CD4-positive, alpha-beta T cell treated with Interleukin-15 for 4 hours (primary cell): ENCODE measurements around the gene GTF3C2.
A peak's percentile ranks its signal among the peaks of the same experiment; 100 is the strongest.
"Not testable (repeated sequence)": the region's sequence is repeated elsewhere in the genome, so short reads cannot be mapped to it uniquely, and the experiment has no call there.

Source experiments
- DNase-seq: peaks from one replicate; pipeline ENCODE4 v3.0.0-alpha.2; 2020; ENCODE audit warnings: low spot score

GTF3C2 gene

DNA sequence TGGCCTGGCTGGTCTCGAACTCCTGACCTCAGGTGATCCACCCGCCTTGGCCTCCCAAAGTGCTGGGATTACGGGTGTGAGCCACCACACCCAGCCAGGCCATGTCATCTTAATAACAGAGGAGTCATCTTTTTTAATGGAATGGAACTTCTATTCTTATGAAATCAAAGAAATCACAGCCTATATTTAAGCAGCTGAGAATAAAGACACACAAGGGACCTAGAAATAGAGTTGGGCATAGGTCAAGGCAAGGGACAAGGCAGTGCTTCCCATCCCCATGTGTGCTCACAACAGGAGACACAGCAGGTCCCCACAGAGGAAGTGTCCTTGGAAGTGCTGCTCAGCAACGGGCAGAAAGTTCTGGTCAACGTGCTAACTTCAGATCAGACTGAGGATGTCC, 17.0 kb upstream of the GTF3C2 start:
- DNase-seq, result no peak

DNA sequence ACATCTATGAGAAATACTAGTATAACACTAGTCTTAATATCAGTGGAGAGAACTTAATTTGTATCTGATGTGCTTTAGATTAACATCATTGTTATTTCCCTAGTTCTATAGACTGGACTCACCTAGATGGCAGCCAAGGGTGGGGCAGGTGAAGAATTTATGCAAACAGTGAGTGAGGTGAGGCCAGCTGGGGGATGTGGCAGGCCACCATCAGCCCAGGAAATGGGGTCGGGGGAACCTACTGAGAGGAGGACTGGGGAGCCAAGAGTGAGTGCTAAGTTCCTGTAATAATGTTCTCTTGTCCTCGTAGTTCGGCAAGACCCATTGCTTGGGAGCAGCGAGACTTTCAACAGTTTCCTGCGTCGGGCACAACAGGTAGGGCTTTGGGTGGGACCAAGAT, 16.4 kb upstream of the GTF3C2 start:
- no peak for DNase-seq

DNA sequence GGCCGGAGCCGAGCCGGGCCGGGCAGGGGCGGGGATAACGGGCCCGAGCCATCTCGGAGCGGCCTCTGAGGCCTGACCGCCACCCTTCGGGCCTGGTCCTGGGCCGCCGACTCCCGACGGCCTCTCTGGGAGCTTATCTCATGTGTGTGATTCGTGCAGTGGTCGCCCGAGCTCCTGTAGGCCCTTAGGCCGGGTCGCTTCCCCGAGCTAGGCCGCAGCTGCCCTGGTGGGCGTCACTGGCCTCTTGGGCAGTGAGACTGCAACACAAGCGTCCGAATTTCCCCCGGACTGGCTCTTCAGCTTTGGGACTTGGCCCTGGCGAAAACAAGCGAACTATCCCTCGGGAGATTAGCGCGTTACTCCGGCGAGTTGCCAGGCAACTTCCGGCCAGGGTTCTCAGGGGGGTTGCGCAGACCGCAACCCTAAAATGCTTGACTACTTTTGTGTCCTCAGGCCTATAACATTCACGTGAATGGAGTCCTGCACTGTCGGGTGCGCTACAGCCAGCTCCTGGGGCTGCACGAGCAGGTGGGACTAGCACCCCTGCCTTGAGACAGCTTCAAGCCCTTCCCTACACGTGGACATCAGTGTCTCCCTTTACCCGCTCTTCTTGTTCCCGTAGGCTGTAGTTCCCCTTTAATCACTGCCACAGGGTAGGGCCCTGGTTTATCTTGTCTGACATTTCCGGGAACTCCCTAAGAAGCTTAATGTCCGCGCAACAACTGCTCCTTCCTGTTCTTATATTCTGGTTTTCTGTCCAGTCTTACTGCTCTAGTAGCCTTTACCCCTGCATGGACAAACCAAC, 14.5 kb upstream of the GTF3C2 start:
- DNase-seq, result peak; percentile 29

DNA sequence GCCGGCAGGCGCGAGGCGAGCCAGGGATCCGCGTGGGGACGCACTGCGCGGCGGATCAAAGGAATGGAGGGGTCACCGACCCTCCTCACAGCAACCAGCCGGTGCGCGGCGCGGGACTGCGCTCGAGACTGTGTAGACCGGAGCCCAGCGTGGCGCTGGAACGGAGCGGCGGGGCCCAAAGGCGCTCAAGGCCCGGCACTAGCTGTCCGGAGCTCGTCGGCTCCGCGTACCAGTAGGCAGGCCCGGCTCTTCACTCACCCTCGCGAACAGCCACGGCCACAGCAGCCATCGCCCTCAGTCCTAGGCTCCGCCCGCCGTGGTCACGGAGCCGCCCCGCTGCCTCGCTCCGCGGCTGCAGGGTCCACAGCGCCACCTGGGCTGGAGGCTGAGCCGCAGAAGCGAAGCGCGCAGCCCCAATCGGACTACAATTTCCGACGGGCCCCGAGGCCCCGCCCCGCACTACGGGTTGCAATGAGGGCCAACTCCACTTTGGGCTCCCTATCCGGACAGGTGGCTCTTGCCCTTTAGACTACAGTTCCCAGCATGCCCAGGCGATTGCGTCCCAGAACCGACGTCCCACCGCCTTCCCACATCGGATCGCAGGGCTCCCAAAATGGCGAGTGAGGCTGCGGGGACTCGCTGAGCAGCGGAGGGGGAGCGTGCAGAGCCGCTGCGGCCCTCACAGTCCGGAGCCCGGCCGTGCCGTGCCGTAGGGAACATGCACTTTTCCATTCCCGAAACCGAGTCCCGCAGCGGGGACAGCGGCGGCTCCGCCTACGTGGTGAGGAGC, 13.7 kb upstream of the GTF3C2 start, which contains the start of the genes EIF2B4 and SNX17:
TSS of gene EIF2B4 (minus strand) at position 313 of the 790 bp plus-strand sequence. CDS start at position 289, 24 bp downstream.
TSS of gene SNX17 (plus strand) at position 591 of the 790 bp plus-strand sequence. CDS start at position 719, 128 bp downstream.
- peak; percentile 100 for DNase-seq

GRCh38 chr2:27369471-27370025, 13.0 kb upstream of the GTF3C2 start:
- no peak for DNase-seq

DNA sequence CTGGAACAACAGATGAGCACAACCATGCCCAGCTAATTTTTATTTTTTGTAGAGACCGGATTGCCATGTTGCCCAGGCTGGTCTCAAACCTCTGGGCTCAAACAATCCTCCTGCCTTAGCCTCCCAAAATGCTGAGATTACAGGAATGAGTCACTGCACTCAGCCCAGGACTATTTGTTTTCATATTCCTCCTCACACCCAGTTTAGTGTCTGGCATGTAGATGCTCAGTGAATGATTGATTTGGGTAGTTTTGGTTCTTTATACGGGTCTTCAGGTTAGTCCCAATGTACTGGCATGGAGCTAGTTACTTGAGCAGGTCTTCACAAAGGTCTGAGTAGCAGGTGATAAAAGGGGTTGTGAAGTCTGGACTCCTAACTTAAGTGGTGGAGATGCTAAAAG, 7.4 kb upstream of the GTF3C2 start:
- no peak for DNase-seq

GRCh38 chr2:27362678-27363420, 6.3 kb upstream of the GTF3C2 start:
- DNase-seq, result no peak

GRCh38 chr2:27356056-27356381, 545 bp downstream of the GTF3C2 start:
- no peak for DNase-seq

DNA sequence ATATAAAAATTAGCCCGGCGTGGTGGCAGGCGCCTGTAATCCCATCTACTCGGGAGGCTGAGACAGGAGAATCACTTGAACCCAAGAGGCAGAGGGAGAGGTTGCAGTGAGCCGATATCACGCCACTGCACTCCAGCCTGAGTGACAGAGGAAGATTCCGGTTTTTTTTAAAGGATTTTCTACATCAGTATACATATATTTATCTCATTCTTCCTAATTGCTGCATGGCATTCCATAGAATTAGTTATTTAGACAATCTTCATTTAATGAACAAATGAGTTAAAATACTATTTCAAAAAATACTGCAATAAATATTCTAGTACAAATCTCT, 2.0 kb downstream of the GTF3C2 start:
- DNase-seq, result no peak

- no peak for DNase-seq
Observed at GRCh38 chr2:27353762-27354596, 2.6 kb downstream of the GTF3C2 start.

DNA sequence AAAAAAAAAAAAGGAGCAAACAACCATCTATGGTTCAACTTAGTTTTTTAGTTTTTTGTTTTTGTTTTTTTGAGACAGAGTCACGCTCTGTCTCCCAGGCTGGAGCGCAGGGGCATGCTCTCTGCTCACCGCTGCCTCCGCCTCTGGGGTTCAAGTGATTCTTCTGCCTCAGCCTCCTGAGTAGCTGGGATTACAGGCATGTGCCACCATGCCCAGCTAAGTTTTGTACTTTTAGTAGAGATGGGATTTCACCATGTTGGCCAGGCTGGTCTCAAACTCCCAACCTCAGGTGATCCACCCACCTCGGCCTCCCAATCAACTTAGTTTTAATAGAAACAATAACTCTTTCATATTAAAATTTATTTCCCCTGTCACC, 3.2 kb downstream of the GTF3C2 start:
- not testable (repeated sequence) for DNase-seq

DNA sequence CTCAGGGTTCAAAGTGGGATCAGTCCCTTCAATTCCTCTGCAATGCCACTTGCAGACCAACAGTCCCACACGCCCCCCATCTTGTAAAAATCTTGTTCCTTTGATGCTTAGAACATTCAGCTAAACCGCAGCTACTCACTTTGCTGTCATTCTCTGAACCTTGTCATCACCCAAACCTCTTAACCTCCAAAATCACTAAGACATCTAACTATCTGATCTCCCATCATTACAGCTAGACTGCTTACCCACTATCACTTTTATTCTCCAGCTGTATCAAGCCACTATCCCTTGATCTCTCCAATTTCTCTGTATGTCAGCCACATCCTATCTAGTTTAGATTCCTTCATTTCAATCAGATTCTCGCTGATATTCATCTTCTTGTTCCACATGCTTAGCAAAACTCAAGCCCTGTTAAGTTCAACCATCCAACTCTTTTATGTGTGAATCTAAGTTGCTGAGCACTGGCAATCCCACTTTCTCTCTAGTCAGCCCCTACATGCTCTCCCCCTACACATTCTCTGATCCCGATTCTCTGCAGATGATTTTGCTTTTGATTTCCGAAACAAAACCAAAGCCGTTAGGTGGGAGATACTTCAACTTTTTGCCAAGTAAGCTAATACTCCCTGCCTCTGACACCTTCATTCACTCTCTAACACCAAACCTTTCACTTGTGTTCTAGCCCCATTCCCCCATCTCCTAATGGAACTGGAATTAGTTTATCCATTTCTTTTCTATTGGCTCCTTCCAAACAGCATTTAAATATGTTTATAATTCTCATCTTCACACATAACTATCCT, 4.6 kb downstream of the GTF3C2 start:
- peak; percentile 11 for DNase-seq

GRCh38 chr2:27350106-27350693, 6.4 kb downstream of the GTF3C2 start:
- DNase-seq, result no peak

- no peak for DNase-seq
Observed at GRCh38 chr2:27347641-27348040, 8.9 kb downstream of the GTF3C2 start.

DNA sequence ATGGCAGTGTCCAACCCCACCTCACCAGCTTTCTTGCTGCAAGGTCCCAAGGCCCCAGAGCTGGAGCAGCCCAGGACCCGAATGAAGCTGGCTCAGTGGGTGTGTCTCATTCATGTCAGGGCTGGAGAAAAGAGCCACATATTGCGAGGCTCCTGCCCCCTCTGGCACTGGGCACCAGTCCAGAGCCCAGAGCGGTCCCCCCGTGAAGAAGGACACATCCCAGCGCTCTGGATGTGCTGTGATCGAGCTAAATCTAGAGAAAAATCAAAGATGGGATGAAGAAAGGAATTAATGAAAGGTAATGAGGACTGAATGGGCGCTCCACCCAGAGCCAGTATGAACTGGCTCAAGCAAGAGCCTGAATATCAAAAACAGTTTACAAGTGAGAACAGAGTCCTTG, 20.4 kb downstream of the GTF3C2 start:
- DNase-seq, result no peak

- DNase-seq, result no peak
Observed at GRCh38 chr2:27335311-27335710, 21.3 kb downstream of the GTF3C2 start.

DNA sequence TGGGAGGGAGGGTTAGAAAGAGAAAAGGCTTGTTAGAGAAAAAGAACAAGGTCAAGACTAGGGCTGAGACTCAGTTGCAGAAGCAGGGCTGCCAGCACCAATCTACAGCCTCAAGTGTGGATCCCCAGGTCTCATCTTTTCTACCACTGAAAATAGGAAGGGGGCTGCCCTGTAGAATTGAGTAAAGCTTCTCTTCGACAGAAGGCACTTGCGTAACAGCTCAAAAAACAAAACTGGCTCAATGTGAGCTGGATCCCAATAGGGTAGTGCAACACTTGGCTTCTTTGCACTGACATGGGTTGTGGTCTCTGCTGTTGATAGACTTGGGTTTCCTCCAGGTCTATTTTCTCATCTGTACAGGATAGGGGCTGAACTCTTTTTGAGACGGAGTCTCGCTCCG, 31.8 kb downstream of the GTF3C2 start:
- no peak for DNase-seq

DNA sequence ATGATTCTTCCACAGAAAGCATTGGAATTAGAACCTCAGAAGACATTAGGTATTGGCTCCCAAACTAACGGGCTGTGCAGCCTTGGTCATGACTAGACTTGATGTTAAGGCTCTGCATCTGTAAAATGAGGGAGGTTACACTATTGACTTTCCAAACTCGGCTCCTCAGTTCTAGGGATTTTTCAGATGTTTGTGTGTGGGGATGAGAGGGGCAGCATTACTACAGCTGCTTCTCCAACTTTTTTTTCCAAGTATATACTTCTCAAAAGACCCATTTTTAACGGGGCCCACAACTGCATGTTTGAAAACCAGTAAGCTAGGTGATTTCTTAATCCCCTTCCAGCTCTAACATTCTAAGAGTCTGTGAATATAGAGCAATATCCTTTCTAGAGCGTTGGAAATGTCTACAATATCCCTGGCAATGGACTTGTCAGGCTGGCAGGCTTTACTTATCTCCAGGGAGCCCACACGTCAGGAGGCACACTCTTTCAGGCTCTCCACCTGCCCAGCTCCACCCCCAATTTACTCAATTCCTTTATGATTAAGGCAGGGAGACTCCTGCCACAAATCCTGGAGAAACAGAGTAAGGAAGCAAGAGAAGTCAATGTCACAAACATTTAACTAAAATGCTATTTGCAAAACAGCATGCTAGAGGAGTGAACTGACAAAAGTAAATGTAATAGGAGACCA, 32.8 kb downstream of the GTF3C2 start:
- no peak for DNase-seq

DNA sequence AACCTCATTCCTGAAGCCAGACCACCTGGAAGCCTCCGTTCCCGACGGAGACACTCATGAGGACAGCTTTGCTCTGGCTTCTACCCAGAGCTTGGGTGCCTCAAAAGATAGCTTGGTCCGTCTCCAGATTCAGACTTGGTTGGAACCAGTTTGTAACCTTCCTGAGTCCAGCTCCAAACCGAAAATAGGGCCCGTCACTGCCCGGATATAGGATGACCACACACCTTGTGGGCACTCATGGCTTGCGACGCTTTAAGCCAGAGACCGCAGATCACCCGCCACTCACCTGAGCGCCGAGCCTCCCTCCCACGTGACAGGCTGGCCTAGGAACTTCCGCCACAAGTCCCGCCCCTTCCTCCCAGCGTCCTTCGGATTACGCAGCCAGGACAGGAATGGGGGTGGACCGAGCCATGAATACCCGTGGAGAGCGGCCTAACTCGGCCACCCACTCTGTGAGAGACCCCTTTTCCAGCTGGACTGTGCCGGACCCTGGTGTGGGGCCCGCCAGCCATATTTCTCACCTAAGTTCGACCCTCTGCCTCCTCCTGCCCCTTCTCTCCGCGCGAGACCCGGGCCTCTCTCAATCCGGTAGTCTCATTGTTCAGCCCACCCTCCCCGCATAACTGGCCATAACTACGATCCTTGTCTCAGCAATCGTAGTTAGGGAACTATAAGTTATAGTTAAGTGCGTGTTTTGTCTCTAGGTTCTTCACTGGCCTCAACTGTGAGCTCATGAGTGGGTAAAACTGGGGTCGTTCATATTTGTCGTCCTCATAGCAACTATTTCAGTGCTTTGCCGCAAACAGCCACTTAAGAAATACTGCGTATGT, 33.6 kb downstream of the GTF3C2 start, which contains the start of gene MPV17:
TSS of gene MPV17 (minus strand) at position 332 of the 830 bp plus-strand sequence. CDS start 580 bp downstream, outside the sequence.
- peak; percentile 85 for DNase-seq
